Smooth muscle cell of the coronary artery (primary cell): ENCODE results near the gene PNMA8A. TPM values are rescaled to one million over a fixed set of nuclear protein-coding genes. Genes with fewer than 3 reads are reported as not detected.

Source experiments
- total RNA-seq: library from RNA; depleted of rRNA; stranded (reverse); fragments of >200 nt; gene quantifications from 2 replicates; pipeline ENCODE4 v1.2.3, GENCODE V29; 2014; ENCODE audit warnings: low replicate concordance

Gene PNMA8A
- total RNA-seq = 0.94 and 6.5 TPM in 2 replicates

GRCh38 chr19:46471116-46471733 is at the start of gene PNMA8A:
Gene PNMA8A (minus strand): TSS chr19:46471563. CDS start chr19:46471035, 528 bp downstream.

GRCh38 chr19:46495786-46496099 is 24.4 kb upstream of the PNMA8A start, which contains the start of gene PNMA8B:
Gene PNMA8B (minus strand): TSS chr19:46495867. CDS start chr19:46495465, 402 bp downstream.

GRCh38 chr19:46428239-46429135 is 42.9 kb downstream of the PNMA8A start, which contains the start of gene PNMA8C:
Gene PNMA8C (minus strand): TSS chr19:46428936. CDS start chr19:46428359, 577 bp downstream.

Other genes with a start within 250 kb of the PNMA8A start
- gene IGFL1, start 241.8 kb downstream of the PNMA8A start, total RNA-seq = not detected in 2 replicates
- gene HIF3A, start 174.5 kb downstream of the PNMA8A start, total RNA-seq = 0.38 and 3.3 TPM in 2 replicates
- gene PPP5C, start 124.5 kb downstream of the PNMA8A start, total RNA-seq = 63.9 and 75.7 TPM in 2 replicates
- gene CCDC8, start 58.0 kb downstream of the PNMA8A start, total RNA-seq = 11.9 and 26.2 TPM in 2 replicates
- 0.15 TPM in 1 of 2 replicates, not detected in the other for gene PNMA8C, start 42.6 kb downstream of the PNMA8A start, total RNA-seq
- 0.38 and 3.6 TPM in 2 replicates for gene PNMA8B, start 24.3 kb upstream of the PNMA8A start, total RNA-seq
- 145 and 560 TPM in 2 replicates for gene CALM3, start 129.8 kb upstream of the PNMA8A start, total RNA-seq
- gene PTGIR, start 153.5 kb upstream of the PNMA8A start, total RNA-seq = 8.5 and 17.7 TPM in 2 replicates
- gene GNG8, start 164.6 kb upstream of the PNMA8A start, total RNA-seq = not detected in 2 replicates
- gene DACT3, start 189.6 kb upstream of the PNMA8A start, total RNA-seq = 1.1 and 6.5 TPM in 2 replicates
- 14.5 and 16.5 TPM in 2 replicates for gene PRKD2, start 245.6 kb upstream of the PNMA8A start, total RNA-seq